Mucosa of descending colon (tissue), 3 donors: ENCODE results near the gene FBXO15. TPM values are rescaled to one million over a fixed set of nuclear protein-coding genes. Genes with fewer than 3 reads are reported as not detected.

ENCODE experiments used
- ATAC-seq: fragments of 200-7000 bp; cut with Tn5 transposase; one replicate; pipeline ENCODE4 v1.9.1; 2020; ENCODE audit warnings: mild to moderate bottlenecking, moderate library complexity
- DNase-seq, 3 donors: peaks; one replicate each; pipeline ENCODE4 v3.0.0-alpha.2; 2020
- H3K36me3 ChIP-seq: fragments of 200-600 bp; one replicate; pipeline ENCODE4 v1.8.0; 2021; ENCODE audit warnings: low read depth, mild to moderate bottlenecking
- H3K4me1 ChIP-seq: fragments of 200-600 bp; one replicate; pipeline ENCODE4 v1.8.0; 2021; ENCODE audit warnings: low read depth, mild to moderate bottlenecking
- H3K4me3 ChIP-seq: fragments of 200-600 bp; one replicate; pipeline ENCODE4 v1.8.0; 2021; ENCODE audit warnings: mild to moderate bottlenecking
- H3K9me3 ChIP-seq: fragments of 200-600 bp; one replicate; pipeline ENCODE4 v1.8.0; 2021; ENCODE audit warnings: mild to moderate bottlenecking
- CTCF ChIP-seq: fragments of 200-600 bp; IDR thresholded peaks from one replicate; pipeline ENCODE4 v1.8.0; 2022; ENCODE audit warnings: antibody characterized with exemption, mild to moderate bottlenecking
- intact Hi-C, 2 donors: fragments of 100-400 bp; cut with DNase I in 1 of 2; cut with micrococcal nuclease in 1 of 2; formaldehyde crosslinking; loops; one replicate each; pipeline versions ENCODE4 v1.11.0 to v1.11.1; 2022; cut with DNase I, micrococcal nuclease
- total RNA-seq, 3 donors: library from RNA; stranded (reverse); fragmentation: NEBNext Ultra II Directional in 2 of 3; extraction: Animal tissue kit (Norgen Biotek cat#: 25700) in 2 of 3; gene quantifications; one replicate each; pipeline versions ENCODE4 v1.2.1 to v1.2.4, GENCODE V29; 2021 to 2023
- donor health status: DM: no; HTN: no; CAD: no; lungs with moderate emphysema.
- donor health status: DM: no; HTN: no; CAD: no.
- donor health status: DM: no; HTN: yes; CAD: no.

FBXO15 gene
- total RNA-seq, 3 donors from 2014 or later, result 0.43 to 1.0 TPM; not detected in 1

- Histone ChIP-seq H3K9me3 (no peaks in the 10 kb centered on the region), H3K4me3 (no peak overlapping the region), H3K4me1 (no peaks in the 10 kb centered on the region), H3K36me3 (no peaks in the 10 kb centered on the region)
- TF ChIP-seq CTCF, result no peak
- DNase-seq (no peak), ATAC-seq (no peak)
- intact Hi-C loops, result no loop called here
Observed at GRCh38 chr18:74062037-74062436, 85.6 kb downstream of the FBXO15 start.

GRCh38 chr18:74060579-74060978 is 87.1 kb downstream of the FBXO15 start:
- intact Hi-C loops, result no loop called here
- TF ChIP-seq CTCF, result no peak
- Histone ChIP-seq H3K36me3 (no peaks in the 10 kb centered on the region), H3K4me1 (no peaks in the 10 kb centered on the region), H3K9me3 (no peaks in the 10 kb centered on the region), H3K4me3 (no peak overlapping the region)
- no peak for ATAC-seq
- DNase-seq, result no peak

- ATAC-seq (no peak), DNase-seq (no peak)
- H3K4me3 ChIP-seq, result no peak overlapping the region
- peaks cover 6% of the 10 kb centered on the region for H3K4me1 ChIP-seq
- intact Hi-C loops, result no loop called here
- no peaks in the 10 kb centered on the region for H3K36me3 ChIP-seq
- no peaks in the 10 kb centered on the region for H3K9me3 ChIP-seq
- TF ChIP-seq CTCF, result no peak
Observed at GRCh38 chr18:74050807-74051206, 96.8 kb downstream of the FBXO15 start.

GRCh38 chr18:74040459-74041332 is 106.9 kb downstream of the FBXO15 start:
- TF ChIP-seq CTCF, result peak; percentile 38
- H3K9me3 ChIP-seq, result no peaks in the 10 kb centered on the region
- H3K36me3 ChIP-seq, result no peaks in the 10 kb centered on the region
- intact Hi-C loops, result no loop called here
- peak in 2 of 3 donors; percentile 70 for DNase-seq
- H3K4me1 ChIP-seq, result no peaks in the 10 kb centered on the region
- no peak overlapping the region for H3K4me3 ChIP-seq
- peak; percentile 82 for ATAC-seq

- DNase-seq (no peak), ATAC-seq (no peak)
- no peaks in the 10 kb centered on the region for H3K36me3 ChIP-seq
- no peak overlapping the region for H3K4me3 ChIP-seq
- no peak for TF ChIP-seq CTCF
- H3K4me1 ChIP-seq, result no peaks in the 10 kb centered on the region
- no peaks in the 10 kb centered on the region for H3K9me3 ChIP-seq
- intact Hi-C loops, result no loop called here
Observed at GRCh38 chr18:74040008-74040407, 107.6 kb downstream of the FBXO15 start.
